GM12873 (cell line): Measurements from ENCODE around the gene NCOA4.

Source experiments
- TF ChIP-seq, protein P1 (sequence below): IDR thresholded peaks from 2 replicates; pipeline ENCODE4 v1.5.1; 2012; ENCODE audit warnings: low read depth, mild to moderate bottlenecking, moderate library complexity, low read length, control low read depth; ENCODE audit not compliant: insufficient read depth; ENCODE audit errors: missing control alignments

Gene NCOA4

GRCh38 chr10:46030091-46030937 is at the start of gene NCOA4:
NCOA4 (minus strand) TSS chr10:46030623; CDS start chr10:46016680, 13,943 bp downstream.
- TF ChIP-seq, protein P1, sequence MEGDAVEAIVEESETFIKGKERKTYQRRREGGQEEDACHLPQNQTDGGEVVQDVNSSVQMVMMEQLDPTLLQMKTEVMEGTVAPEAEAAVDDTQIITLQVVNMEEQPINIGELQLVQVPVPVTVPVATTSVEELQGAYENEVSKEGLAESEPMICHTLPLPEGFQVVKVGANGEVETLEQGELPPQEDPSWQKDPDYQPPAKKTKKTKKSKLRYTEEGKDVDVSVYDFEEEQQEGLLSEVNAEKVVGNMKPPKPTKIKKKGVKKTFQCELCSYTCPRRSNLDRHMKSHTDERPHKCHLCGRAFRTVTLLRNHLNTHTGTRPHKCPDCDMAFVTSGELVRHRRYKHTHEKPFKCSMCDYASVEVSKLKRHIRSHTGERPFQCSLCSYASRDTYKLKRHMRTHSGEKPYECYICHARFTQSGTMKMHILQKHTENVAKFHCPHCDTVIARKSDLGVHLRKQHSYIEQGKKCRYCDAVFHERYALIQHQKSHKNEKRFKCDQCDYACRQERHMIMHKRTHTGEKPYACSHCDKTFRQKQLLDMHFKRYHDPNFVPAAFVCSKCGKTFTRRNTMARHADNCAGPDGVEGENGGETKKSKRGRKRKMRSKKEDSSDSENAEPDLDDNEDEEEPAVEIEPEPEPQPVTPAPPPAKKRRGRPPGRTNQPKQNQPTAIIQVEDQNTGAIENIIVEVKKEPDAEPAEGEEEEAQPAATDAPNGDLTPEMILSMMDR: peak; percentile 91

DNA sequence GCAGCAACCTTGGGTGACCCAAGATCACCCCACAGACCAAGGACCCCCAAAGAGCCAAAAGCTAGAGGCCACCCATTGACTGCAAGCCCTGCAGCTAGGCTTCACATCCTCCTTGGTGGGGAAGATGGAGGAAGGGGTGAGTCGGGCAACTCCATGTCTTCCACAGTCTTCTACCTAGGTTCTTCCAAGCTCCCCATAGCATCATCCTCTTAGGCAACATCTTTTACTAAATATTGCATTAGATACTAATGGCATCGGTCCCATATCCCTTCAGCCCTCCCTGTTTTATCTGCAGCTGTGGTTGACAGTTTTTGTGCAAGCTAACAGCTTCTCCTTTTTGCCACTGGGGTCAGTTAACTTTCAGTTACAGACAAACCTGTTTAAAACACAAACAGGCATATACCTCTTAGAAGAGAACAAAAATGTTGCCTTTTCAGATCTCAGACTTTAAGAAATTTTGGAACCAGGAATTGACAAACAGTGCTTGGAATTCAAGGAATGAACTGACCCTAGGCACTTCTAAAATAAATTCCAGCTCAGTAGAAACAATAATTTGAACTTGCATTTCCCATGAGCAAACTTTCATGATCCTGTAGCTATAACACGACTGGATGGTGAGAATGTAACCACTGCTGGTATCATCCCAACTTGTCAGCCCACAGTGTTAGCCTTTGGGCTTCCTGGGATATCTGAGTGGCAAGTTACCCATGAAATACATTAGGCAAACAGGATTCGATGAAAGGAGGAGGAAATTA is 49.6 kb upstream of the NCOA4 start:
- TF ChIP-seq, protein P1: no peak

DNA sequence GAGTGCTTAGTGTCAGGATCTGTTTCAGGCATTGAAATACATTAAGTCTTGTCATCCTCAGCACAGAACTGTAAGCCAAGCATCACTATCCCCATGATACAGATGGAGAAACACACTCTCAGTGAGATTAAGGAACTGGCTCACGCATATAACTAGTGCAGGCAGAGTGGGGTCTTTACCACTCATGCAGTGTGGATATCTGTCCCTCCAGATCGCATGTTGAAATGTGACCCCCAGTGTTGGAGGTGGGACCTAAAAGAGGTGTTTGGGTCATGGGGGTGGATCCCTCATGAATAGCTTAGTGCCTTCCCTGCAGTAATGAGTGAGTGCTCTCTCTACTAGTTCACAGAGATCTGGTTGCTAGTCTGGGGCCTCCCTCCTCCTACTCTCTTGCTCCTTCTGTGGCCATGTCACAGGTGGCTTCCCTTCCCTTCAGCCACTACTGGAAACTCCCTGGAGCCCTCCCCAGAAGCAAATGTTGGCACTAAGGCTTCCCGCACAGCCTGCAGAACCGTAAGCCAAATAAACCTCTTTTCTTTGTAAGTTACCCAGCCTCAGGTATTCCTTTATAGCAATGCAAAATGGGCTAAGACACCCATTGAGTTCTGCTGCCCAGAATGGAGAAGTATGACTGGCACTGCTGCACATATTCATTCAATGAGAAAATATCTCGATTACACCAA is 47.4 kb upstream of the NCOA4 start:
- TF ChIP-seq, protein P1: no peak

GRCh38 chr10:46077141-46077554 is 46.7 kb upstream of the NCOA4 start:
- TF ChIP-seq, protein P1: no peak

- TF ChIP-seq, protein P1: no peak
Observed at GRCh38 chr10:46075869-46076268, 45.4 kb upstream of the NCOA4 start.

- TF ChIP-seq, protein P1: no peak
Observed at GRCh38 chr10:46074196-46074946, 43.9 kb upstream of the NCOA4 start.

- TF ChIP-seq, protein P1: no peak
Observed at GRCh38 chr10:46073564-46073963, 43.1 kb upstream of the NCOA4 start.
